ENCODE results near the gene UBXN10.

DNA sequence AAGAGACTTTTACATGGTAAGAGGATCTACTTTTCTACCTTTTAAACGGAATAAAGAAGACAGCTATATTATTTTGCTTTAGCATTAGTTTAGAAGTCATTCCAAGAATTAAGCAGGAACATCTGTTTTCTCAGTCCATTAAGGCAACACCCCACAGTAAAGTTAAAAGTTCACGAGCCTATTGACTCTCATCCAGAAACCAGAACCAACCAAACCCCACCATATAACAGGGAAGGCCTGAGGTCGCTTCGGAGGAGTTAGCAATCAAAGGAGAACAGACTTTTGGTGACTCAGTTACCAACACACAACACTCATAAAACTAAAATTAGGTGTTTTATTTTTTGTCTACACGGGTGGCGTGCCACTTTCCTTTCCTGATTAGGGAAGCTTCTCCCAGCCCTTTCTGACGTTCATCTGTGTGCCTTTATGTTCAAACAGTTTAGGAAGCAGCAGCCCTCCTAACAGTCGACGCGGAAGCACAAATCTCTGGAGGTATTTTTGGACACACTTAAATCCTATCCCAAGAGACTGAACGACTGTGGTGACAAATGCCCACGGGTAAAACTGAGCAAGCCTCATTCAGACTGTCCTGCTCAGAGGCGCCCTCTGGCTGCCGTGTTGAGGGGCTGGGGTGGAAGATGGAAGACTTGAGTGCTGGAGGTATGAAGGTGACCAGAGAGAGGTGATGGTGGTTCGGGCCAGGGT, 9.0 kb downstream of the UBXN10 start:
- TF ChIP-seq, protein P1, sequence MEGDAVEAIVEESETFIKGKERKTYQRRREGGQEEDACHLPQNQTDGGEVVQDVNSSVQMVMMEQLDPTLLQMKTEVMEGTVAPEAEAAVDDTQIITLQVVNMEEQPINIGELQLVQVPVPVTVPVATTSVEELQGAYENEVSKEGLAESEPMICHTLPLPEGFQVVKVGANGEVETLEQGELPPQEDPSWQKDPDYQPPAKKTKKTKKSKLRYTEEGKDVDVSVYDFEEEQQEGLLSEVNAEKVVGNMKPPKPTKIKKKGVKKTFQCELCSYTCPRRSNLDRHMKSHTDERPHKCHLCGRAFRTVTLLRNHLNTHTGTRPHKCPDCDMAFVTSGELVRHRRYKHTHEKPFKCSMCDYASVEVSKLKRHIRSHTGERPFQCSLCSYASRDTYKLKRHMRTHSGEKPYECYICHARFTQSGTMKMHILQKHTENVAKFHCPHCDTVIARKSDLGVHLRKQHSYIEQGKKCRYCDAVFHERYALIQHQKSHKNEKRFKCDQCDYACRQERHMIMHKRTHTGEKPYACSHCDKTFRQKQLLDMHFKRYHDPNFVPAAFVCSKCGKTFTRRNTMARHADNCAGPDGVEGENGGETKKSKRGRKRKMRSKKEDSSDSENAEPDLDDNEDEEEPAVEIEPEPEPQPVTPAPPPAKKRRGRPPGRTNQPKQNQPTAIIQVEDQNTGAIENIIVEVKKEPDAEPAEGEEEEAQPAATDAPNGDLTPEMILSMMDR (IDR thresholded peaks at IDR 0.05) = peak; percentile 66 to 85 (median 79)
- TF ChIP-seq POLR2A (IDR thresholded peaks at IDR 0.05) = no peak
